NCI-H446 (cell line): Measurements from ENCODE around the gene DNAH10.

Experiments used
- DNase-seq, 2 experiments: peaks; one replicate each; lab custom pipeline; 2025; lab: John Stamatoyannopoulos, UW

The DNAH10 gene, protein sequence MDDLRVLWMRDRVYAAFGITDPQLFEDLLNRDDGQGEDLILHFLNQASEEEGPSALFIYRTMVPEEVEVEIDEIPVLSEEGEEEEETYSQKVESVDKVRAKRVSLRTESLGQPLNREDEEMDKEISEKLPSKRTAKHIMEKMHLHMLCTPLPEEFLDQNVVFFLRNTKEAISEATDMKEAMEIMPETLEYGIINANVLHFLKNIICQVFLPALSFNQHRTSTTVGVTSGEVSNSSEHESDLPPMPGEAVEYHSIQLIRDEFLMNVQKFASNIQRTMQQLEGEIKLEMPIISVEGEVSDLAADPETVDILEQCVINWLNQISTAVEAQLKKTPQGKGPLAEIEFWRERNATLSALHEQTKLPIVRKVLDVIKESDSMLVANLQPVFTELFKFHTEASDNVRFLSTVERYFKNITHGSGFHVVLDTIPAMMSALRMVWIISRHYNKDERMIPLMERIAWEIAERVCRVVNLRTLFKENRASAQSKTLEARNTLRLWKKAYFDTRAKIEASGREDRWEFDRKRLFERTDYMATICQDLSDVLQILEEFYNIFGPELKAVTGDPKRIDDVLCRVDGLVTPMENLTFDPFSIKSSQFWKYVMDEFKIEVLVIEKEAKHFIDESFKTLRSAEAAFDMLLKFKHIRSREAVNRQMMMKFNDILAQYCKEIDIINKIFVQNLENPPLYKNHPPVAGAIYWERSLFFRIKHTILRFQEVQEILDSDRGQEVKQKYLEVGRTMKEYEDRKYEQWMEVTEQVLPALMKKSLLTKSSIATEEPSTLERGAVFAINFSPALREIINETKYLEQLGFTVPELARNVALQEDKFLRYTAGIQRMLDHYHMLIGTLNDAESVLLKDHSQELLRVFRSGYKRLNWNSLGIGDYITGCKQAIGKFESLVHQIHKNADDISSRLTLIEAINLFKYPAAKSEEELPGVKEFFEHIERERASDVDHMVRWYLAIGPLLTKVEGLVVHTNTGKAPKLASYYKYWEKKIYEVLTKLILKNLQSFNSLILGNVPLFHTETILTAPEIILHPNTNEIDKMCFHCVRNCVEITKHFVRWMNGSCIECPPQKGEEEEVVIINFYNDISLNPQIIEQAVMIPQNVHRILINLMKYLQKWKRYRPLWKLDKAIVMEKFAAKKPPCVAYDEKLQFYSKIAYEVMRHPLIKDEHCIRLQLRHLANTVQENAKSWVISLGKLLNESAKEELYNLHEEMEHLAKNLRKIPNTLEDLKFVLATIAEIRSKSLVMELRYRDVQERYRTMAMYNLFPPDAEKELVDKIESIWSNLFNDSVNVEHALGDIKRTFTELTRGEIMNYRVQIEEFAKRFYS (N-terminal part only)

DNA sequence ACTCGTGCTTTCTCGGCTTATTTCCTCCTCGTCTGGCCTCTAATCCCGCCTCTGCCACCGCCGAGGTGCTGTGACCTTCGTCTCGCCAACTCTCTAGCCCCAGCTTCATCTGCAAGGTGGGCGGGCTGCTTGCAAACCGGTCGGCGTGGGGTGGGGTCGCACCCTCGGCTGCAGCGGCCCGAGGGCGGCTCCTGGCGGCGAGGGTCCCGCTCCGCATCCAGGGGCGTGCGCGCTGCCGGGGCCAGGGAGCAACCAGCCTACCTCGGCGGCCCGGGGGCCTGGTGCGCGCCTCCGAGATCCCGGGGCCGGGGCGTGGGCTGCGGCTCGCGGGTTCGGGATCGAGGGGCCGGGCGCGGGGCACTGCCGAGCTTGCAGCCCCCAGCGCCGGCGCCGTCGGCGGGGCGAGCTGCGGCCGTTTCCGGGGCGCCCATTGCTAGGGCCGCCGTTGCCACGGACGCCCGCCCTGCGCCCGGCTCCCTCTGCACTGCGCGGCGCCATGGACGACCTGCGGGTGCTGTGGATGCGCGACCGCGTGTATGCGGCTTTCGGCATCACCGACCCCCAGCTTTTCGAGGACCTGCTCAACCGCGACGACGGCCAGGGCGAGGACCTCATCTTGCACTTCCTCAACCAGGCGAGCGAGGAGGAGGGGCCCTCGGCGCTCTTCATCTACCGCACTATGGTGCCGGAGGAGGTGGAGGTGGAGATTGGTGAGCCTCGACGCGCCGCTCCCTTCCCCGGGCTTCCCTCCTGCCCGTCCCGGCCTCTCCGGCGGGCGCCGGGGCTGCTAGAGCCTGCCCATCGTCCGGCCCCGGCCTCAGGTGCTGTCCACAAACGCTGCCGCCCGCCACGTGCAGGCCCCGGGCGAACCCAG lies at the start of gene DNAH10:
DNAH10 (plus strand) TSS at position 461 of the 874 bp plus-strand sequence; CDS start at position 497, 36 bp downstream.
- no peak for DNase-seq

DNA sequence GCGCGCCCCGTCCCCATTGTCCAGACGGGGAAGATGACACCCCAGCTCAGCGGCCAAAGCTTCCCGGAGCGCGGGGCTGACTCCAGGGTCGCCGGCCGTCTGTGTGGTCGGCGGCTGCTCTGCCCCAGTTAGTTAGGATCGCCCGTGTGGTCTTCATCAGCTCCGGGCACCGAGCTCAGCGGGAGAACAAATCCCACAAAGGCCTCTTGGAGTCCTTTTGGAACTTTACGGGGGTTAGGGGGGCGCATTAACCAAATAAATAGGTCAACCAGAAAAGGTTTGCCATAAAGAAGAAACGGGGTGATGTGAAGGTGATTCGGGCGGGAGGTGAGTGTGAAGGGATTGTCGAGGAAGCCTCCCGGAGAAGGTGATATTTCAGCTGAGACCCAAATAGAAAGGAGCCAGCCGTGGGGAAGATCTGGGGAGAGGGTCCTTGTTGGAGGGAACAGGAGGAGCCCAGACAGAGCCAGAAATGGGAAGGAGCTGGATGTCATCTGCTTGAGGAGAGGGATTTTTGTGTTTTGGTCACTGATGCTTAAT lies 49.3 kb upstream of the DNAH10 start:
- no peak for DNase-seq

DNA sequence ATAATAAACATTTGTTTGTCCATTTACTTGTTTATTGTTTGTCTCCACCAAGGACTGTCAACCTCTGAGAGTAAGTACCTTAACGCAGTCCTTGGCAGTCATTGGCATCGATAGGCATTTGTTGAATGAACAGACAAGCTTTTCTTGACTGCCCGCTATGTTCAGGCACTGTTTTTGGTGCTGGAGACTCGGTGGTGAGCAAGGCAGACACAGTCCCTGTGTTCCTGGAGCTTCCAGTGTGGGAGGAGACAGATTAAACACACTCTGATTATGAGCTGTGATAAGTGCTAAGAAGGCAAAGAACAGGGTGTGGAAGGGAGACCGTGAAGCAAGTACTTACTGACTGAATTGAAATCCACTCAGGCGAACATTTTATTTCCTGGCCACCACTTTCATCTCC lies 48.7 kb upstream of the DNAH10 start:
- no peak for DNase-seq

GRCh38 chr12:123713823-123714585 lies 48.1 kb upstream of the DNAH10 start:
- no peak for DNase-seq

DNA sequence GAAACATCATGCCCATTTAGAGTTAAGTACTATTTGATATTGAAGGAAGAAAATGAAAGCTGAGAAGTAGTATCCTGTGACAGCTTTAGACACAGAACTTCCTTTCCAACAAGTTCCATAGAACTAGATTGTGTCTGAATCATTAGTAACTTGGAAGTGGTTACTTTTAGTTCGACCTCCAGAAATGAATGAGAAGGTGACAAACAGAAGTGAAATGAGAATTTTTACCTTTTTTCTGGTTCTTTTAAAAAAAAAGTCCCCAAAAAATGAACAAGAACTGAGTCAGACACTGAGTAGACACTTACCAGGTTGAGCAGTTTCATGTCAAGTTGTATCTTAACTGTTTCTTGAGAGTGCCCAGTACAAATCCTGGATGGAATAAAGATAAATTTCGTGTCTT lies 46.9 kb upstream of the DNAH10 start:
- DNase-seq = no peak

DNA sequence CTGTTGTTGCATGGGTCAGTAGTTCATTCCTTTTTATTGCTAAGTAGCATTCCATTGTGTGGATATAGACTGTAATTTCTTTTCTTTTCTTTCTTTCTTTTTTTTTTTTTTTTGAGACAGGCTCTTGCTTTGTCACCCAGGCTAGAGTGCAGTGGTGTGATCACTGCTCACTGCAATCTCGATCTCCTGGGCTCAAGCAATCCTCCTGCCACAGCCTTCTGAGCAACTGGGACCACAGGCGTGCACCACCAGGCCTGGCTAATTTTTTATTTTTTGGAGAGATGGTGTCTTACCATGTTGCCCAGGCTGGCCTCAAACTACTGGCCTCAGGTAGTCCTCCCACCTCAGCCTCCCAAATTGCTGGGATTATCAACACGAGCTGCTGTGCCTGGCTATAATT lies 44.8 kb upstream of the DNAH10 start:
- no peak for DNase-seq

DNA sequence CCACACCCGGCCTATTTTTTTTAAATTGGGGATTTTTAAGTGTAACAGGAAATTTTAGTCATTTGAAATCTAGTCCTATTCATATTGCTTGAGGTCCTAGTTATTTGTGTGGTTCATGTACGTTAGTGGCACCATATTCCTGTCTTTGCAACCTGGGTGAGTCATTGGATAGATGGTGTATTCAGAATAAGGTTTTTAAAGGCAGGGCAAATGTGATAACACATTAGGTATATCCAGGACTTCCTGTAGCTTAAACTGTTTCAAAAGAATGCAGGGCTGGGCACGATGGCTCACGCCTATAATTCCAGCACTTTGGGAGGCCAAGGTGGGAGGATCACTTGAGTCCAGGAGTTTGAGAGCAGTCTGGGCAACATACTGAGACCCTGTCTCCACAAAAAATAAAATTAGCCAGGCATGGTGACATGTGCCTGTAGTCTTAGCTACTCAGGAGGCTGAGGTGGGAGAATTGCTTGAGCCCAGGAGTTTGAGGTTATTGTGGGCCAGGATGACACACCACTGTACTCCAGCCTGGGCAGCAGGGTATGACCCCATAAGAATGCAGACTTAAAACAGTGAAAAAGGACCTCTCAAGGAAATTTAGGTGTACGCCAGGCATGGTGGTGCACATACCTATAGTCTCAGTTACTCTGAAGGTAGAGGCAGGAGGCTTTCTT lies 41.8 kb upstream of the DNAH10 start:
- DNase-seq = no peak

GRCh38 chr12:123721245-123721644 lies 40.9 kb upstream of the DNAH10 start:
- DNase-seq = no peak

GRCh38 chr12:123723011-123723410 lies 39.1 kb upstream of the DNAH10 start:
- DNase-seq = no peak

DNA sequence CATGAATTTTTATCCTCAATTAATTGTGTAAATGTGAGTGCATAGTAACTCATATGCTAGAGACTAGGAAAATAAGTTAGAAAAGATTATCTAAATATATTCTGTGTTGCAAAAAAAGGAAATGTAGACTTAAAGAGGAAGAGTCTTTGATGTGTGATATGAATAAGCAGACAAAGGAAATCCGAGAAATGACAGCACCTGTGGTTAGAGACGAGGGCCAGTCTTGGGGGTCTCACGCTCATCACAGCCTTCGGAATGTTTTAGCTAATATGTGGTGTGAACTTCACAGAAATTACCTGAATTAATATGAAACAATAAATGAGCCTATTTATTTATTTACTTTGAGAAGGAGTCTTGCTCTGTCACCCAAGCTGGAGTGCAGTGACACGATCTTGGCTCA lies 38.3 kb upstream of the DNAH10 start:
- DNase-seq = no peak

DNA sequence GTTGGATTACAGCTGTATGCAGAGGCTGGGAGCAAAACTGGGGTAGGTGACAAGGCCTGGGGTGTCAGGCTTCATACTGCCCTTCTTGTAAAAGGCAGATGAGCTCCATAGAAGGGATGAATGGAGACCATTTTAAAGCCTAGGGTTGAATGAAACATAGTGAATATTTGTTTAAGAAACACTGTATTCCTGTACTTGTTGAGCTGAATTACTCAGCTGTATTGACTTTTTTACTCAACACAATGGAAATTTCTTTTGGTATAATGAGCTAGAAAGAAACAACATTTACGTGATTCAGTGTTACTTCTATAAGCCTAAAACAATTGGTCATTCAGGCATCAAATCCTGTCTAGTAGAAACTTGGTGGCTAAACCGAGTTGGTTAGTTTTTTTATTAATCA lies 35.9 kb upstream of the DNAH10 start:
- DNase-seq = no peak

GRCh38 chr12:123726962-123727361 lies 35.1 kb upstream of the DNAH10 start:
- no peak for DNase-seq

GRCh38 chr12:123727878-123728277 lies 34.2 kb upstream of the DNAH10 start:
- DNase-seq = no peak

GRCh38 chr12:123731596-123731995 lies 30.5 kb upstream of the DNAH10 start:
- no peak for DNase-seq

DNA sequence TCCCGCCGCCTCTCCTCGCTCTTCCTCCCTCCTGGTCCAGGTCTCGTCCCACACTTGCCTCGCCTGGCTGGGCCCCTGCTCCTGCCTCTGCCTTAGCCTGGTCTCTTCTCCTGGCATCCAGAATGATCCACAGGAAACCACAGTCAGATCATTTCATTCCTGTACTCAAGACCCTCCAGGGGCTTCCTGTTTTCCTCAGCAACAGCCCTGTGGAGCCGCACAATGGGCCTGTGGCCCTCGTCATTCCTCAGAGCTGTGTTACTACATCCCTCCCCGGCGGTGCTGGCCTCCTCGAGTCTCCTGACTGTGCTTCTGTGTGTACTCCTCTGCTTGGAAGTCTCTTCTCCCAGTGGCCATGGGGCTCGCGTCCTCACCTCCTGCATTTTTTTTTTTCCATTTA lies 29.9 kb upstream of the DNAH10 start:
- DNase-seq = no peak

- no peak for DNase-seq
Measured at GRCh38 chr12:123733229-123733628, 28.9 kb upstream of the DNAH10 start.

DNA sequence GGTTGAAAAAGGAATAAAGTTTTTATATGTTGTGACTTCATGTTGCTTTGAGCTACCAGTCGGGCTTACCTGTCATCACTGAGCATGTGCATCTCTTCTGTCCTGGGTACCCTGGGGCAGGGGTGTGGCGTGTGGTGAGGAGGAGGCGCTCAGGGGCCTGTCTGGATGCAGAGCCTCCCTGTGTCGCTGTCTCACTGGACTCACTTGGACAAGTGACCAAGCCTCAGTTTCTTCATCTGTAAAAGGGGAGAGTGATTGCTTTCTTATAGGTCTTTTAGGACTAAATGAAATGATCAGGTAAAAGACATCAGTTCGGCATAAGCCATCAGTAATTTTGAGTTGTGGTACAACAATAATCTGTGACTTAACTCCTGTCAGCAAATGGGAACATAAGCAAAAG lies 27.8 kb upstream of the DNAH10 start:
- no peak for DNase-seq

- no peak for DNase-seq
Measured at GRCh38 chr12:123741937-123742572, 20.0 kb upstream of the DNAH10 start.

DNA sequence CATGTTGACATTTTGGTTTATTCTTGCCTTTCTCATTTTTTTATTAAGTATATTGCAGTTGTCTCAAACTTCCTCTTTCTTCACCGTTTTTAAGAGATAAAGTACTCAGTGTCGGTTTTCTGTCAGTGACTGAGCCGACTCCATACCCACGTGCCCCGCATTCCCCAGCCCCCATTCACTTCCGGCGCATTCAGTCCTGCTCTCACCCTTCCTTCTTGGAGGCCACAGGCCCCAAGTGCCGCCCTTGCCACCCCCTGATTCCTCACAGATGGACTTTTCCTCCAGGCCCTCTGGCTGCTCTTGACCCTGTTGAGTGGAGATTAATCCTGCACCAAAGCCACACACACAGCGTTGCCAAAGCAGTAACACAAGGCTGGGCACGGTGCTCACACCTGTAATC lies 19.1 kb upstream of the DNAH10 start:
- DNase-seq = no peak
